Activated B cell treated with CpG ODN at 0.5 μM for 24 hours (primary cell): ENCODE measurements around the gene PTPN6. TPM values are rescaled to one million over a fixed set of nuclear protein-coding genes. Genes with fewer than 3 reads are reported as not detected.

ENCODE experiments used
- ATAC-seq: fragments of 200-7000 bp; cut with Tn5 transposase; one replicate; pipeline ENCODE4 v1.10.0; 2021; ENCODE audit warnings: low read depth, mild to moderate bottlenecking, moderate library complexity
- CTCF ChIA-PET: fragments of 350-600 bp; sonication (Branson Sonifier 250); formaldehyde crosslinking; loops from one replicate; lab custom pipeline; 2021; ENCODE audit warnings: antibody characterized with exemption; lab: Charles Lee
- POLR2A ChIA-PET: fragments of 350-600 bp; sonication (Branson Sonifier 250); formaldehyde crosslinking; loops from one replicate; lab custom pipeline; 2021; ENCODE audit warnings: antibody characterized with exemption; lab: Charles Lee
- DNase-seq: peaks from one replicate; pipeline ENCODE4 v3.0.0; 2022
- H3K27ac Mint-ChIP-seq: one replicate; pipeline ENCODE4 v1.8.0; 2020; ENCODE audit warnings: mixed read lengths
- H3K27me3 Mint-ChIP-seq: one replicate; pipeline ENCODE4 v1.8.0; 2021; ENCODE audit warnings: mixed read lengths
- H3K36me3 Mint-ChIP-seq: one replicate; pipeline ENCODE4 v1.8.0; 2021; ENCODE audit warnings: low read depth, mixed read lengths
- H3K4me1 Mint-ChIP-seq: one replicate; pipeline ENCODE4 v1.8.0; 2021; ENCODE audit warnings: mixed read lengths
- H3K4me3 Mint-ChIP-seq: one replicate; pipeline ENCODE4 v1.8.0; 2020; ENCODE audit warnings: mild to moderate bottlenecking, mixed read lengths
- H3K9me3 Mint-ChIP-seq: one replicate; pipeline ENCODE4 v1.8.0; 2020; ENCODE audit warnings: mixed read lengths
- CTCF ChIP-seq: fragments of 200-600 bp; IDR thresholded peaks from one replicate; pipeline ENCODE4 v1.8.0; 2022; ENCODE audit warnings: antibody characterized with exemption, mild to moderate bottlenecking
- intact Hi-C: fragments of 100-400 bp; cut with micrococcal nuclease; formaldehyde crosslinking; loops from one replicate; pipeline ENCODE4 v1.15.1; 2024
- total RNA-seq: library from RNA; stranded (reverse); gene quantifications from 2 replicates; pipeline ENCODE4 v1.2.3, GENCODE V29; 2022

Gene PTPN6
- total RNA-seq, 1 donor from 2014 or later: 393 TPM

- H3K4me3 Mint-ChIP-seq: peak overlapping the region; percentile 84
- no peak for TF ChIP-seq CTCF
- no peaks in the 10 kb centered on the region for H3K9me3 Mint-ChIP-seq
- ChIA-PET POLR2A (interaction anchor here (0.7 to 24.6 kb wide), 21 partner anchors 8 to 248 kb away, joined by 3 to 1516 read pairs (median 10); partner anchors contain the start of genes ATN1, C1RL, CDCA3 and COPS7A), CTCF (interaction anchor here (1.0 to 4.4 kb wide), 9 partner anchors 8 to 85 kb away, joined by 6 to 26 read pairs (median 10); partner anchors contain the start of genes CDCA3, SPSB2 and USP5)
- H3K36me3 Mint-ChIP-seq: peaks cover 51% of the 10 kb centered on the region
- peaks cover 30% of the 10 kb centered on the region for H3K4me1 Mint-ChIP-seq
- no peaks in the 10 kb centered on the region for H3K27me3 Mint-ChIP-seq
- ATAC-seq (peak; percentile 22), DNase-seq (peak; percentile 46)
- intact Hi-C loops: loop anchor here (1.0 kb wide), 3 partner anchors 8 to 64 kb away; partner anchors contain the start of genes LRRC23 and SPSB2
- H3K27ac Mint-ChIP-seq: peak overlapping the region; percentile 91
Measured at GRCh38 chr12:6936636-6937480, 14.3 kb upstream of the PTPN6 start.

- H3K36me3 Mint-ChIP-seq: peaks cover 53% of the 10 kb centered on the region
- DNase-seq (peak; percentile 84), ATAC-seq (peak; percentile 92)
- H3K27me3 Mint-ChIP-seq: no peaks in the 10 kb centered on the region
- peak overlapping the region; percentile 91 for H3K27ac Mint-ChIP-seq
- H3K4me1 Mint-ChIP-seq: peaks cover 35% of the 10 kb centered on the region
- intact Hi-C loops: loop anchor here (1.0 kb wide), 5 partner anchors 8 to 68 kb away; partner anchors contain the start of gene LRRC23
- TF ChIP-seq CTCF: no peak
- POLR2A ChIA-PET: interaction anchor here (0.5 to 24.6 kb wide), 32 partner anchors 9 to 1033 kb away, joined by 3 to 1516 read pairs (median 6); partner anchors contain the start of genes ATN1, C1RL, CDCA3 and COPS7A
- no peaks in the 10 kb centered on the region for H3K9me3 Mint-ChIP-seq
- CTCF ChIA-PET: interaction anchor here (0.5 to 4.4 kb wide), 15 partner anchors 9 to 86 kb away, joined by 3 to 26 read pairs (median 9); partner anchors contain the start of genes CDCA3, SPSB2, TPI1 and USP5
- H3K4me3 Mint-ChIP-seq: peak overlapping the region; percentile 84
Measured at GRCh38 chr12:6937481-6938352, 13.4 kb upstream of the PTPN6 start.

GRCh38 chr12:6938353-6939190, 12.6 kb upstream of the PTPN6 start:
- peak overlapping the region; percentile 91 for H3K27ac Mint-ChIP-seq
- H3K9me3 Mint-ChIP-seq: no peaks in the 10 kb centered on the region
- peaks cover 42% of the 10 kb centered on the region for H3K4me1 Mint-ChIP-seq
- TF ChIP-seq CTCF: no peak
- ChIA-PET CTCF (interaction anchor here (1.0 to 14.9 kb wide), 15 partner anchors 10 to 87 kb away, joined by 3 to 571 read pairs (median 9); partner anchors contain the start of genes CDCA3, SPSB2, TPI1 and USP5), POLR2A (interaction anchor here (0.6 to 24.6 kb wide), 29 partner anchors 8 to 1032 kb away, joined by 3 to 1516 read pairs (median 6); partner anchors contain the start of genes ATN1, C1RL, CDCA3 and COPS7A)
- no peaks in the 10 kb centered on the region for H3K27me3 Mint-ChIP-seq
- ATAC-seq: no peak
- intact Hi-C loops: loop anchor here (1.0 kb wide), 3 partner anchors 14 to 69 kb away; no protein-coding TSS in a partner anchor
- H3K4me3 Mint-ChIP-seq: no peak overlapping the region
- no peak for DNase-seq
- H3K36me3 Mint-ChIP-seq: peaks cover 50% of the 10 kb centered on the region

DNA sequence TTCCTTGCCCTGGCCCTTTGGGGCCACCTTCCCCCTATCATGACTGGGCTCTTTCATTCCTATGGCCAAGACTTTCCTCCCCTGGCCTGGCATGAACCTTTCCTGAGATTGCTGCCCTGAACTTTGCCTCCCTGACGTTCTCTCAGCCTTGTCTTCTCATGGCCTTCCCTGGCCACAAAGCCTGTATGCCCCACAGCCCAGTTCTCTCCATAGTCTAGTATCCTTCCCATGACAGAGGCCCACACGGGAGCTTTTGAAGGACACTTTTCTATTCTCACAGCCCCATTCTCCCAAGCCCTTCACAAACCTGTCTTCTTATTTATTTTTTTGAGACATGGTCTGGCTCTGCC, 12.0 kb upstream of the PTPN6 start:
- peak overlapping the region; percentile 65 for H3K27ac Mint-ChIP-seq
- H3K27me3 Mint-ChIP-seq: no peaks in the 10 kb centered on the region
- H3K4me1 Mint-ChIP-seq: peaks cover 48% of the 10 kb centered on the region
- DNase-seq (no peak), ATAC-seq (no peak)
- H3K4me3 Mint-ChIP-seq: no peak overlapping the region
- ChIA-PET POLR2A (interaction anchor here (0.9 to 24.6 kb wide), 8 partner anchors 14 to 186 kb away, joined by 3 to 1516 read pairs (median 12); partner anchors contain the start of genes MLF2, PTPN6 and SPSB2), CTCF (interaction anchor here (1.5 to 14.9 kb wide), 5 partner anchors 16 to 70 kb away, joined by 6 to 571 read pairs (median 12); partner anchors contain the start of gene SPSB2)
- intact Hi-C loops: no loop called here
- no peaks in the 10 kb centered on the region for H3K9me3 Mint-ChIP-seq
- peaks cover 46% of the 10 kb centered on the region for H3K36me3 Mint-ChIP-seq
- TF ChIP-seq CTCF: no peak
